Activated B cell treated with CpG ODN at 0.5 μM for 24 hours (primary cell): ENCODE results near the gene ARPC4. TPM values are rescaled to one million over a fixed set of nuclear protein-coding genes. Genes with fewer than 3 reads are reported as not detected.

Experiments
- ATAC-seq: fragments of 200-7000 bp; cut with Tn5 transposase; one replicate; pipeline ENCODE4 v1.10.0; 2021; ENCODE audit warnings: low read depth, mild to moderate bottlenecking, moderate library complexity
- CTCF ChIA-PET: fragments of 350-600 bp; sonication (Branson Sonifier 250); formaldehyde crosslinking; loops from one replicate; lab custom pipeline; 2021; ENCODE audit warnings: antibody characterized with exemption; lab: Charles Lee
- POLR2A ChIA-PET: fragments of 350-600 bp; sonication (Branson Sonifier 250); formaldehyde crosslinking; loops from one replicate; lab custom pipeline; 2021; ENCODE audit warnings: antibody characterized with exemption; lab: Charles Lee
- DNase-seq: peaks from one replicate; pipeline ENCODE4 v3.0.0; 2022
- H3K27ac Mint-ChIP-seq: one replicate; pipeline ENCODE4 v1.8.0; 2020; ENCODE audit warnings: mixed read lengths
- H3K27me3 Mint-ChIP-seq: one replicate; pipeline ENCODE4 v1.8.0; 2021; ENCODE audit warnings: mixed read lengths
- H3K36me3 Mint-ChIP-seq: one replicate; pipeline ENCODE4 v1.8.0; 2021; ENCODE audit warnings: low read depth, mixed read lengths
- H3K4me1 Mint-ChIP-seq: one replicate; pipeline ENCODE4 v1.8.0; 2021; ENCODE audit warnings: mixed read lengths
- H3K4me3 Mint-ChIP-seq: one replicate; pipeline ENCODE4 v1.8.0; 2020; ENCODE audit warnings: mild to moderate bottlenecking, mixed read lengths
- H3K9me3 Mint-ChIP-seq: one replicate; pipeline ENCODE4 v1.8.0; 2020; ENCODE audit warnings: mixed read lengths
- CTCF ChIP-seq: fragments of 200-600 bp; IDR thresholded peaks from one replicate; pipeline ENCODE4 v1.8.0; 2022; ENCODE audit warnings: antibody characterized with exemption, mild to moderate bottlenecking
- intact Hi-C: fragments of 100-400 bp; cut with micrococcal nuclease; formaldehyde crosslinking; loops from one replicate; pipeline ENCODE4 v1.15.1; 2024
- total RNA-seq: library from RNA; stranded (reverse); gene quantifications from 2 replicates; pipeline ENCODE4 v1.2.3, GENCODE V29; 2022

Gene ARPC4
- total RNA-seq, 1 donor from 2014 or later, result 315 TPM

DNA sequence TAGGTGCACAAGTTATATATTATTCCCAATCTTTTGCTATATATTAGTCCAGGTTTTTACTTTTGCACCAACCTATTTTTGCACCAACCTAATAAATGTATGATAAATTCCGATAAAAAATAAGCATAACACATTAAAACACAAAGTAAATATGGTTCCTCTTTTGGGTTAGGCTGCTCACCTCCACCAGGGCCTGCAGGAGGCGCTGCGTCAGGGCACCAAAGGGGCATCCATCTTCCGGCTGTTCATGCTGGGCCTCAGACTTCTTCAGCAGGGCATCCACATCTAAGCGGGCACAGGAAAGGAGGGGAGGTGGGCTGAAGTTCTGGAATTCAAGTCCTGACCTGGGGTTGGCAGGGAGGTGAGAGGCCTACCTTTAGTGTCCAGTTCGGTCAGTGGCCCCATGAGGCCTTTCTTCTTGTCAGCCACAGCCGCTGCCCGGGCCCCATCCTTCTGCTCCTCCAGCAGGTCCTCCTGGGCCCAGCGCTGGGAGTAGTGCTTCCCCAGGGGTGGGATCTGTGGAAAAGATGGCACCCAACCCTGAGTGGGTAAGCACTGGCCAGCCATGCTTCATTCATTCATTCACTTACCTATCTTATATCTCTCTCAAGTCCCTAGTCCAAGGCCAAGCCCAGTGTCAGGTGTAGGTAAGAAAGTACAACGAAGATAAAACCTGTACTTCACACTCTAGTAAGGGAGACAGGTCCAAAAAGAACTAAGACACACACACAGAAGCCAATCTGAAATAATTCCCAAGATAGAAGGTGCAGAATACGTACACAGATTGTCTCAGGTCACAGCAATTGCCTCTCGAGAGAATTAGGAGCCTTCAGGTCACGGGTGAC is 5.8 kb upstream of the ARPC4 start:
- no peaks in the 10 kb centered on the region for H3K27me3 Mint-ChIP-seq
- ATAC-seq (no peak), DNase-seq (no peak)
- H3K4me1 Mint-ChIP-seq, result peaks cover 30% of the 10 kb centered on the region
- H3K36me3 Mint-ChIP-seq, result peaks cover 66% of the 10 kb centered on the region
- ChIA-PET POLR2A (interaction anchor here (0.6 to 1.2 kb wide), 4 partner anchors 8 to 490 kb away, joined by 4 to 8 read pairs (median 5); partner anchors contain the start of gene OGG1), CTCF (no interaction called here)
- no peak overlapping the region for H3K4me3 Mint-ChIP-seq
- H3K9me3 Mint-ChIP-seq, result no peaks in the 10 kb centered on the region
- no peak overlapping the region for H3K27ac Mint-ChIP-seq
- no peak for TF ChIP-seq CTCF
- intact Hi-C loops, result no loop called here

DNA sequence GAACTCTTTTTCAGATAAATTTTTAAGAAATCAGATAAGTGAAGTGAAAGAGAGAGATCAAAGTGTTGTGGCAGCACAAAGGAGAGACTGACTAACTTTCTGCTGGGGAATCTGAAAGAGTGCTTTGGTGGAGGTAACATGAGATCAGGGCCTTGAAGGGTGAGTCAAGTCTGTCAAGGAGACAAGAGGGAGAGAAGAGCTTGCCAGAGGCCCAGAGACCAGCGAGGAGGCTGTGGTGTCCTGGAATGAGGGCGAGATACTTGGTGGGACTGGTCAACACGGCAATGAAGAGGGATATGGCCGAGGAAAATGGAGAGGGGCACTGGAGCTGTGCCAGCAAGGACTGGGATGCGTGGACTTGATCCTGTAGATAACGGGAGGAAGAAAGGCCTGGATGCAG is 5.2 kb upstream of the ARPC4 start:
- DNase-seq, result no peak
- H3K27ac Mint-ChIP-seq, result no peak overlapping the region

GRCh38 chr3:9791127-9791526 is 1.8 kb upstream of the ARPC4 start:
- POLR2A ChIA-PET, result interaction anchor here (0.6 to 5.6 kb wide), 6 partner anchors 9 to 235 kb away, joined by 3 to 133 read pairs (median 4); partner anchors contain the start of genes CRELD1, FANCD2 and OGG1
- intact Hi-C loops, result loop anchor here (5.0 to 10.0 kb wide), 2 partner anchors 326 to 534 kb away; partner anchors contain the start of genes BRK1 and SEC13
- peak overlapping the region; percentile 99 for H3K4me3 Mint-ChIP-seq
- ATAC-seq (no peak), DNase-seq (no peak)
- peaks cover 61% of the 10 kb centered on the region for H3K36me3 Mint-ChIP-seq
- CTCF ChIA-PET, result interaction anchor here (1.1 to 1.3 kb wide), 2 partner anchors 9 to 155 kb away, joined by 3 to 4 read pairs; no protein-coding TSS in a partner anchor
- TF ChIP-seq CTCF, result no peak
- H3K4me1 Mint-ChIP-seq, result peaks cover 53% of the 10 kb centered on the region
- no peaks in the 10 kb centered on the region for H3K9me3 Mint-ChIP-seq
- H3K27ac Mint-ChIP-seq, result peak overlapping the region; percentile 100
- H3K27me3 Mint-ChIP-seq, result no peaks in the 10 kb centered on the region

More for the DNA sequence above, 5.2 kb upstream of the ARPC4 start:
- no peaks in the 10 kb centered on the region for H3K27me3 Mint-ChIP-seq
- H3K36me3 Mint-ChIP-seq, result peaks cover 65% of the 10 kb centered on the region
- no peak overlapping the region for H3K4me3 Mint-ChIP-seq
- peaks cover 26% of the 10 kb centered on the region for H3K4me1 Mint-ChIP-seq
- H3K9me3 Mint-ChIP-seq, result no peaks in the 10 kb centered on the region
- POLR2A ChIA-PET, result interaction anchor here (0.6 kb wide), 2 partner anchors 55 to 489 kb away, joined by 5 read pairs; no protein-coding TSS in a partner anchor
- TF ChIP-seq CTCF, result no peak
- no peak for ATAC-seq
- CTCF ChIA-PET, result no interaction called here
- intact Hi-C loops, result no loop called here

DNA sequence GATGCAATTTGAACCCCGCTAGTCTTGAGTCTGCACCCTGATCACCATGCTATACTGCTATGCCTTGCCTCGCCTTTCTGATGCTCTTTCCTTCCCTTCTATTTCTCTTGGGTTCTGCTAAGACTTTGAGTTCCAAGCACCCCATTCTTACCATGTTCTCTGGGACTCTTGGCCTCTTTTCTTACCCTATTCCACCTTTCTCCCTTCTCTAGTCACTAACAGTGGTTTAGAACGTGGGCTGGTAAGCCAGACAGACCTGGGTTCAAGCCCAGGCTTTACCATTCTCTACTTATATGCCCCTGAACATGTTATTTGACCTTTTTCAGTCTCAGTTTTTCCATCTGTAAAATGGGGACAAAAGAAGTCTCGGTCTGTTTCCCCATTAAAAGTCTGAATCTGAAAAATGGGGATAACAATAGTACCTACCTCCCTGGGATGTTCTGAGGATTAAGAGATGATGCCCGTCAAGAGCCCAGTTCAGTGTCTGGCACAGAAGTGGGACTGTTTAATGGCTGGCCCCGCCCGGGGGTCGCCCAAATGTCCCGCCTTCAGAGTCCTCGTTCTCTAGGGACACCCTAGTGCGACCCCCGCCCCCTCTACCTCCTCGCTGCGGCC is 985 bp upstream of the ARPC4 start:
- no peak for TF ChIP-seq CTCF

More for the DNA sequence above, 985 bp upstream of the ARPC4 start:
- Mint-ChIP-seq H3K27me3 (no peaks in the 10 kb centered on the region), H3K9me3 (no peaks in the 10 kb centered on the region), H3K27ac (peak overlapping the region; percentile 100), H3K4me1 (peaks cover 61% of the 10 kb centered on the region), H3K4me3 (peak overlapping the region; percentile 99), H3K36me3 (peaks cover 57% of the 10 kb centered on the region)
- DNase-seq, result no peak
- ChIA-PET CTCF (interaction anchor here (0.9 to 1.3 kb wide), 4 partner anchors 12 to 154 kb away, joined by 3 to 7 read pairs (median 4); partner anchors contain the start of gene CRELD1), POLR2A (interaction anchor here (0.8 to 6.2 kb wide), 20 partner anchors 10 to 529 kb away, joined by 3 to 146 read pairs (median 10); partner anchors contain the start of genes BRPF1, CRELD1, FANCD2 and JAGN1)
- intact Hi-C loops, result loop anchor here (1.0 to 10.0 kb wide), 12 partner anchors 12 to 533 kb away; partner anchors contain the start of genes BRK1, BRPF1, CRELD1 and EMC3
- ATAC-seq, result no peak
